Stimulated activated CD8-positive, alpha-beta memory T cell treated with anti-CD3 and anti-CD28 coated beads, Interleukin-15, amount 100 ng/mL, for 24 hours (primary cell): ENCODE results near the gene PCNX2.
"Not testable (repeated sequence)": the region's sequence is repeated elsewhere in the genome, so short reads cannot be mapped to it uniquely, and the experiment has no call there.

Experiments
- DNase-seq: peaks from one replicate; pipeline ENCODE4 v3.0.0-alpha.2; 2020; ENCODE audit warnings: low read depth

The PCNX2 gene

DNA sequence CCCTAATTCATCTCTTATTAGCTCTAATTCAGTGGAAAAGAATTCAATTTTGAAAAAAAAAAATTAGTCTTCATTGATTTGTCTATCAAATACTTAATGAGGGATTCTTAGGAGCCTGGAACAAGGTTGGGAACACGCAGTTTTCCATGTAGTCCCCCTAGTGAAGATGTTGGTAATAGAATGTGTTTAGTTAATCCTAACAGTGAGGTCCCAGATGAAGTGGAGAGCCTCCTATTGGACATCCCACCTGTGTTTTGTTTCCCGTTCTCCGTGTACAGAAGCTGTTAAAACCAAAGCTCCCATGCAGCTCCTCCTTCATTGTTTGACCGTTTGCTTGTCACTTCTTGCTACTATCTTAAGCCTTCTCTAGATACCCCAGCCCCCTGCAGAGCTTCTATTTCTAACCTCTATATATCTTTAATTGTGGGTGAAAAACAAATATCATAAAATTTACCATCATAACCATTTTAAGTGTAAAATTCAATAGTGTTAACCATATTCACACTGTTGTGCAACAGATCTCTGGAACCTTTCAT is 67.5 kb downstream of the PCNX2 start:
- DNase-seq = no peak

DNA sequence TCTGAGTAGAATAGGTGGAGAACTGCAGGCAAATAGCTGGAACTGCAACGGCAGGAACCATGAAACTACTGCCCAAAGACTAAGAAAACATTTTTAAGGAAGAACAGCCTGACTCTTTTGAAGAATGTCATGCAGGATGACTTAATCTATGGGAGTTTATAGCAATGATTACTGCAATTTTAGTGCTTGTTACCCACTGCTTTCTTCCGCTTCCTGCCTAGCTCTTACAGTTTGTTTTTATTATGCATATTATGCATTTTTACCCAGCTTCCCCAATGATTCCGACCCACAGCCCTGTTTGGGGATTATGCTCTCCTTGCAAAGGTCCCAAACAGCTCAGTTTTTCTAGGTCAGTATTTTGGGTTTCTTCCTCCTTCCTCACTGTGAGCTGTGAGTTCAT is 71.2 kb downstream of the PCNX2 start:
- no peak for DNase-seq

GRCh38 chr1:233217832-233218231 is 77.7 kb downstream of the PCNX2 start:
- DNase-seq = no peak

DNA sequence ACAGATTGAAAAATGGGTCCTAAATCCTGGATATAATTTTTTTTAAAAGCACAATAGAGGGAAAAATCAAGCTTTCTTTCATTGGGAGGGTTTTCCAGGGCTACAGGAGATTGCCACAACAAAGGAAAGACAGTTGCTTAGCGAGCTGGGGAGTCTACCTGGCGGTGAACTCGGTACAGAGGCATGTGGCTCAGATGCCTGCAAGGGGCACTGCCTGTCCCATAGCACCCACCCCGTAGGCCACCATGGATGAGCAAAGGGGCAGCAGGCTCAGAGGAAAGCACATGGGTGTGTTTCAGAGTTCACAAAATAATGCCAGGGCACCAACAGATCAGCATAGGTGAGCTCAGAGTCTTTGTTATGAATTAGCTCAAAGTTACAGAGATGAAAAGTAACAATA is 79.5 kb downstream of the PCNX2 start:
- DNase-seq = no peak

GRCh38 chr1:233215135-233215760 is 80.3 kb downstream of the PCNX2 start:
- DNase-seq = no peak

GRCh38 chr1:233211595-233211994 is 83.9 kb downstream of the PCNX2 start:
- no peak for DNase-seq

DNA sequence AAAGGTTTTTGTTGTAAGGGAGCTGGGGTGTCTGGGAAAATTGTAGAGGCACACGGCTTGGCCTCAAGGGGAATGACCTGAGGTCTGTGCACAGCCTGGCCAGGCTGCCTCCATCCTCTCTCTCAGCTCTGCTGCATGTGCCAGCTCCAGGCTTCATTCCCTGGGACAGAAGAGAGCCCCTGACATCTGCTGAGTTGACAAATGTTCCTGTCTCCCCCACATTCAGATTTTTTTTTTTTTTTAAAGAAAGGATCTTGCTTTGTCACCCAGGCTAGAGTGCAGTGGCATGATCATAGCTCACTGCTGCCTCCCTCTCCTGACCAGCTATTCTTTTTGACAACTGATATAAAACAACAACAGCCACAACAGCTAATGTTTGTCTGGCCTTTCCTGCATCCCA is 84.4 kb downstream of the PCNX2 start:
- no peak for DNase-seq

- no peak for DNase-seq
Observed at GRCh38 chr1:233209481-233209880, 86.0 kb downstream of the PCNX2 start.

- DNase-seq = no peak
Observed at GRCh38 chr1:233208687-233209086, 86.8 kb downstream of the PCNX2 start.

DNA sequence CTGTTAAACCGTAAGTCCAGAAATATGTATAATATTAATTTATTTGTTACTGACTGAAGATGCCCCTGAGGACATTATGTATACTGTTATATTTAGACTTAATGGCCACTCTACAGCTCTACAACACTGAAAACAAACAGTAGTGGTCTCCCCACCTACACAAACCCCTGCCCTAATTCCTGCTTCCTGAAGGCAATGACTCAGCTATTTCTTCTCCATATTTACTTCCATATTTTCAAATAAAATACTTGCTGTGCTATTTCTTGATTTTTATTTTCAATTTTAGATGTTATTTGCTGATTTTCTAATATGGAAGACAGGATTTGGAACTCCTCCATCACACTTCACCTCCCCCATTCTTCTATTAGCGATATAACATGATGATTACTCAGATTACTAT is 97.6 kb downstream of the PCNX2 start:
- no peak for DNase-seq

DNA sequence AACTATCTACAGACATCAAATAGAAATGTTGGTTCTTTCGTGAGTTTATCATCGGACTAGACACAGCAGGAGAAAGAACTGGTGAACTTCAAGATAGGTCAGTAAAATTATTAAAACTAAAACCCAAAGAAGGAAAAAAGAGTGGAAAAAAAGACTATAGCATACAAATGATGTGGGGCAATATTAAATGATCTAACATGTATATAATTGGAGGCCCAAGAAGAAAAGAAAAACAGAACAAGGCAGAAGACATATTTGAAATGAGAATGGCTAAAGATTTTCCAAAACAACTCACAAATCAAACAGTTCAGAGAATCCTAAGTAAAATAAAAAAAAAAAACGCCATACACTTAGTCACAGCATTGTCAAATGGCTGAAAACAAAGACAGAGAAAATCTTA is 101.8 kb downstream of the PCNX2 start:
- DNase-seq = no peak

DNA sequence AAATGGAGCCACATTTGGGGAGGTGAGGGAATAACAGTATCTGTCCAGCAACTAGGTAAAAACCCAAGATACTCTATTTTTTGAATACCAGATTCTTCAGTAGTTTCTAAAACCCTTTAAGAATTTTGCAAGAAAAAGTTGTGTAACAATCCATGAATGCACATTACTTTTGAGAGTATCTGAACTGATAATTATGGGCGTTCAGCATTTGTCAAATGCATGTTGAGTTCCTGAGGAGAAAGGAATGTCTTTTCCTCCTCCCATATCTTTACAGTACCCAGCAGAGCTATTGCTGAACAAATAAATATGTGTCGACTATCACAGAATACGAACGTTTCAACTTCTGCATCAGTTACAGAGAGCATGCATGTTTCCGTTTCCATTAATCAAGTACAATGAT is 104.5 kb downstream of the PCNX2 start:
- no peak for DNase-seq

- no peak for DNase-seq
Observed at GRCh38 chr1:233189526-233189925, 106.0 kb downstream of the PCNX2 start.

DNA sequence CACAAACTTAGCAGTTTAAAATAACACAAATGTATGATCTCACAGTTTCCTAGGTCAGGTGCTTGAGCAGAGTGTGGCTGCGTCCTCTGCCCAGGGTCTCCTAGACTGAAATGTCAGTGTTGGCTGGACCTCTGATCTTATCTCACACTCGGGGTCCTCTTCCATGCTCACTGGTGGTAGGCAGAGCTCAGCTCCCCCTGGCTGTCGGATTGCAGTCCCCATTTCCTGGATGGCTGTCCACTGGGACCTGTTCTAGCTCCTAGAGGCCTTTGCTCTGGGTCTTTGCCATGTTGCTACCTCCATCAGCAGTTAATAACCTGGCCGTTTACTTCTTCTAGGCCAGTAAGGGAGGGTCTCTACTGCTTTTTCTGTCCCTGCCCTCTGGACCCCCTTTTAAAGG is 107.5 kb downstream of the PCNX2 start:
- DNase-seq = no peak

DNA sequence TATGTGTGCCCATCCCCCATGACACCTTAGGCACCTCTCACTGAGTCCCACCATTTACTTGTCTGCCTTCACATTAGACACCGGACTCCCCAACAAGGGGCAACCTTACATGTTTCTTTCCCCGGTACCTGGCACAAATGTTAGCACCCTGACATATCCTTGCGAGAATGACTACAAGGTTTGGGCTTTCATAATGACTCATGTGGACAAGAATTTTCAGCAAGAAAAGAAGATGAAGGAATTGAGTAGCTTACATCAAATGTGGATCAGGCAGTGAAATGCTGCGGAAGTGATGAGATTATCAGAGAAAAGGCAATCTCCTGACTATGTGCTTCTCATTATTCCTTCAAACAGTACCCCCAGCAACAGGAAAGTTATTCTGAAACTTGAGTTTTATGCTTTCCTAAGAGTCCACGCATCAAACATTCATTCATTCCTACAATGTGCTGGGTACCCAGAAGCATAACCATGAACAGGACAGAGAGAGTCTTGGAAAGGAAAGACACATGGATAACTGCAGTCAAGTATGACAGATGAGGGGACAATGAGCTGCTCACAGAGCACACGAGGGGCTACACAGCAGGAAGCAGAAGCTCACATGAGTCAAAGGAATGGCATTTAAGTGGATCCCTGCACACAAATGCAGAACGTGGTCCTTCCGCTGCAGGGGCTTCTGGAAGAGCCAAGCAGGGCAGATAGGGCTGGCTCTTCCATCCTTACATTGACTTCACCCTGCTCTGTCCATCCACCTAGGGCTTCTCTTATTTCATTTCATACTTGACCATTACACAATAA is 112.1 kb downstream of the PCNX2 start:
- no peak for DNase-seq

DNA sequence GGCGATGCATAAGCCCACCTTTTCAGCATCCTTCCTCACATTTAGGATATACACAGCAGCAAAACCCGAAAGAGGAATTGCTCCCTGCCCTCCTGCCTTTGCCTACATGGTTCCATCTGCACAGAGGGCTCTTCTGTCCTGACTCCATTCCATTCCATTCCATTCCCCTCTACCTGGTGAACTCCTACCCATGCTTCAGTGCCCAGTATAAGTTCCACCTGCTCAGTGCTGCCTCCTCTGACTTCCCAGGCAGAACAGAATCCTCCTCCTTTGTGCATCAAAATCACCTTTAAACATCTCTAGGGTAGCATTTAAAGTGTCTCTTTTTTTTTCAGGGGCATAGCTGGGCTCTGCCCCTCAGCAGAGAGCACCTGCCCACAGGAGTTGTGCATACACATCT is 112.9 kb downstream of the PCNX2 start:
- no peak for DNase-seq

DNA sequence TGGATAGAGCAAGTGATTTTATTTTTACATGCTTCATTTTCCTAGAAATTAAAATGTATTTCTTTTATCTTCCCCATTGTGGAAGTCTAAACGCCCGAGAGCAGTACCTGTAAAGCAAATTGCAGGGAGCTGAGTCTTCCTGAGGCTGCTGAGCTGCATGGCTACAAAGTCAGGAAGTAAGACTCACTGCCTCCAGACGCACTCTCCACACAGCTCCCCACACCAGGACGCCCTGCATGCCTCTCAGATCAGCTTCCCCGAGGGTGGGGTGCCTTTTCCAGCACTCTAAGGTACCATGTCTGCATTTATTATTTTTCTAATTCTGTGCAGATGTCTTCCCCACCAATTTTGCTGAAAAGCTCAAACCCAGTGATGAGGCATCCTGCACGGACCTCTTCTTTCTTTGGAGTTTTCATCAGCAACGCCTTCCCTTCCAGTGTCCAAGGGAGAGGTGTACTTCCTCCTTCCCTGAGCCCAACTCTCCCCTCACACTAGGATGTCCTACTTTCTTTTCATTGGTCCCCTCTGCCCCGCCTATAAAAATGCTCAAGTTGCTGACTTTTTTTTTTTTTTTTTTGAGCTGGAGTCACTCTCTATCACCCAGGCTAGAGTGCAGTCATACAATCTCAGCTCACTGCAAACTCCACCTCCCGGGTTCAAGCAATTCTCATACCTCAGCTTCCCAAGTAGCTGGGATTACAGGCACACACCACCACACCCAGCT is 114.7 kb downstream of the PCNX2 start:
- DNase-seq = no peak

GRCh38 chr1:233179638-233180037 is 115.9 kb downstream of the PCNX2 start:
- DNase-seq = not testable (repeated sequence)

GRCh38 chr1:233172201-233172600 is 123.3 kb downstream of the PCNX2 start:
- DNase-seq = no peak

DNA sequence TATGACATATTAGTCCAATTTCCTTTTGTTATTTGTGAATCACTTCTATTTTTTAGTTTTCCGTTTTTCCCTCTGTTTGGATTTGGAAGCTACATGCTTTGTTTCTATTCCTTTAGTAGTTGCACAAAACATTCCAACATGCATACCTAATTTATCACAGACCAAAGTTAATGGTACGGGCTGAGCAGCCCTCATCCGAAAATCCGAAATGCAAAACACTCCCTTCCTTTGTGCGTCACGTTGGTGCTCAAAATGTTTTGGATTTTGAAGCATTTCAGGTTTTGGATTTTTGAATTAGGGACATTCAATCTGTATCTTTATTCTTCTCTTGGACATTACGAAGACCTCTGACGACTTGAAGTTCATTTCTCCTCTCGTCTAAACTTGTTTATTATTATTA is 124.8 kb downstream of the PCNX2 start:
- no peak for DNase-seq

DNA sequence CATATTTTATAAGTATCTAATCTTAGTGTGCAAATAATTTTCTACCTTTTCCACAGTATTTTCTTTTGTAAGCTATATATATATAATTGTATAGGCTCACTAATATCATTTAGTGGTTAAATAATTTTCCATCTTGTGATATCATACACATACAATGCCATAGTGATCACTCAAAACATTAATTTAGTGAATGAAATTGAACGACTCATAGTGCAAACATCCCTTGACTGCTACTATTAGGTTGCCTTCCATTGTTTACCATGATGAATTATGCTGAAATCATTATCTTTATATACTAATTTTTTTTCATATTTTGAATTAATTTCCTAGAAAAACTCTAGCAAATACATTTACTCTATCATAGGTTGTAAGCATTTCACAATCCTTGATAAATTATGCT is 127.1 kb downstream of the PCNX2 start:
- no peak for DNase-seq

DNA sequence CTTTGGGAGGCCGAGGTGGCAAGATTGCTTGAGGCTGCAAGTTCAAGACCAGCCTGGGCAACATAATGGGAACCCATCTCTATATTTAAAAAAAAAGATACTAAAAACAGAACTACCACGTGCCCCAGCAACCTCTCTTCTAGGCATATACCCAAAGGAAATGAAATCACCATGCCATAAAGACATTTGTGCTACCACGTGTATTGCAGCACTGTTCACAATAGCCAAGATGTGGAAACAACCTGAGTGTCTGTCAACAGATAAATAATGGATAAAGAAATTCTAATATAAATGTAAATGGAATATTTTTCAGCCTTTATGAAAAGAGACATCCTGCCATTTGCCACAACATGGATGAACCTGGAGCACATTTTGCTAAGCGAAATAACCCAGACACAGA is 128.6 kb downstream of the PCNX2 start:
- DNase-seq = no peak

- DNase-seq = no peak
Observed at GRCh38 chr1:233163696-233164095, 131.8 kb downstream of the PCNX2 start.
